Measurements from ENCODE around the gene PNPLA4.
A peak's percentile ranks its signal among the peaks of the same experiment; 100 is the strongest.

Gene PNPLA4, protein sequence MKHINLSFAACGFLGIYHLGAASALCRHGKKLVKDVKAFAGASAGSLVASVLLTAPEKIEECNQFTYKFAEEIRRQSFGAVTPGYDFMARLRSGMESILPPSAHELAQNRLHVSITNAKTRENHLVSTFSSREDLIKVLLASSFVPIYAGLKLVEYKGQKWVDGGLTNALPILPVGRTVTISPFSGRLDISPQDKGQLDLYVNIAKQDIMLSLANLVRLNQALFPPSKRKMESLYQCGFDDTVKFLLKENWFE

GRCh38 chrX:7927259-7928167, at the start of gene PNPLA4:
Gene PNPLA4, minus strand, starts transcription at chrX:7927413. Its CDS starts 1,294 bp downstream, at chrX:7926119.
- peak in 54 of 56 donors; percentile 1 to 80 (median 40) for DNase-seq

GRCh38 chrX:7972586-7972985, 45.4 kb upstream of the PNPLA4 start:
- no peak for DNase-seq

DNA sequence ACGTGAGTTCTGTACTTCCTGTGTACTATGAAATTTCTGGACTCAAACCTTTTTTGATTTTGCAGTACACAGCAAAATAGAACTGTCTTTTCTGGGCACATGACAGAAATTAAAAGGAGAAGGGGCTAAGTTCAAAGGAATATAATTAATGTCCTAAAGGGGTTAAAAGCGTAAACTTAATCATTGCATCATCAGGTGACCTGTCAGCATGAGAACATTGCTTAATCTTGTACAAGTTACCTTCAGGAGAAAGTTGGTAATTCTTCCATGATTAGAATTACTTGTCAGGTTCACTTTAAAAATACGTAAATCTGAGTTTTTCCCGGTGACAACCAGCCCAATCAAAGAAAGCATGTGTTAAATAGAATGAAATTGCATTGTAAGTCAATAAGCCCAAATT, 43.2 kb upstream of the PNPLA4 start:
- no peak for DNase-seq

DNA sequence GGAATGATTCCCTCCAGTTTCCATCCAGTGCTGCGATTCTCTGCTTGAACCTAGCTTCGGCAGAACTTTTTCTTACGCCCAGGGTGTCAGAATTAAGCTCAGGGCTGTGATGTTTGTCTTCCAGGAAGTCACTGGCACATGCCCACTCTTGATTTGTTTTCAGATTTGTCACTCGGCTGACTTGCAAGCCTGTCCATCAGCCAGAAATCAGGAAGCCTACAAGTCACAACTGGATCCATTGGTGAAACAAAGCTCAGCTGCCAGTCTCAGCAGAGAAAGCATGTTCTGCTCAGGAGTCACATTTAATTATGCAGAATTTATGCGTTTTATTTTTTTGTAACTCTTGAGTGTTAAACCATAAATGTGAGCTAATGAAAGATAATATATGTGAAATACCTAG, 38.2 kb upstream of the PNPLA4 start:
- DNase-seq: no peak

DNA sequence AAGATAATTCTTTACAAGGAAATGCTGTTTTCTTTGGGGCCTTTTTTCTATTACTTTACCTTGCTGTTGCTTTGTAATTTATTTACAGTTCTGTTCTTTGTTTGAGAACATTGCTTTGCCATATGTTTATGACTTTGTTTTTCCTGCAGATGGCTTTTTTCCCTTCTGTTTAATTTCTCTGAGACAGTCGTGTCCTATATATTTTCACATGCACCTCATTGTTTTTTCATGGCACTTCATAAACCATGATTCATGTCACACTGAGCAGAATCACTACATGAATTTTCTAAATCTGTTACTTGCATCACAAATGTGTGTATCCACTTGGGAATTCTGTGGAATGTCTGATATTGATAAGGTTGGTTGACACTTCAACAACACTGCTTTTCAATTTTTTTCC, 33.0 kb upstream of the PNPLA4 start:
- DNase-seq: no peak

DNA sequence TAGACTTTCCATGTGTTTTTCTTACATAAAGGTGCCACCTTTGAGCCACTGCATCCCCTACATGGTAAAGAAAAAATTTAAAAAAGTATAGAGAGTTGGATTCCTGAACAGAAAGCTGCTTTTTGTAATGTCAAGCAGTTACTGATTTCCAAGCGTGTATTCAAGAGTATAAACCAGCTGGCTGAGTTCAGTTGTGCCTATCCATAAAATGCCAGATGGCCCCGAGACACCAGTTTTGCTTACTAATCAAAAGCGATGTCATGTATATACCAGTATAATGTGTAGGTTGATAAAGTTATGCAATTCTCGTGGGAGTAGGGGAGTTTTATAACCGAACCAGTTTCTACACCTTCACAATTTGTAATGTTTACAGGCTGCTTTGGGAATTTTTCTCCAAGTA, 26.2 kb upstream of the PNPLA4 start:
- DNase-seq: peak in 2 of 56 donors; percentile 1 to 4

DNA sequence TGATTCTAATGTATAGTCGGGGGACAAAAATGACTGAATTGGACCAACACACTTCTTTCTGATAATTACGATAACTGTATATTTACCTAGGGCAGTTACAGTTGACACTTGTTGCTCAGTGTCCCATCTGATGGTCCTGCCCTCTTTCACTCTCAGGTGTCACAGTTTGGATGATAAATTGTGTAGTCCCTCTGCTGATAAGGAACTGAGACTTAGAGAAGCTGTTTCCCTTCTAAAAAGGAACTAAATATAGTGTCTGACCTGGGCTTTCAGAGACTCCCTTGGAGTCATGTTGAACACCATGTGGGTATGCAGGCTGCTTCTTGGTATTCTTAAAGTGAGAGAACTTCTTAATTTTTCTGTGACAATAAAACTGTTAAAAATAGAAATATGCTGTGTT, 23.7 kb upstream of the PNPLA4 start:
- DNase-seq: no peak

GRCh38 chrX:7948483-7948882, 21.3 kb upstream of the PNPLA4 start:
- DNase-seq: no peak

DNA sequence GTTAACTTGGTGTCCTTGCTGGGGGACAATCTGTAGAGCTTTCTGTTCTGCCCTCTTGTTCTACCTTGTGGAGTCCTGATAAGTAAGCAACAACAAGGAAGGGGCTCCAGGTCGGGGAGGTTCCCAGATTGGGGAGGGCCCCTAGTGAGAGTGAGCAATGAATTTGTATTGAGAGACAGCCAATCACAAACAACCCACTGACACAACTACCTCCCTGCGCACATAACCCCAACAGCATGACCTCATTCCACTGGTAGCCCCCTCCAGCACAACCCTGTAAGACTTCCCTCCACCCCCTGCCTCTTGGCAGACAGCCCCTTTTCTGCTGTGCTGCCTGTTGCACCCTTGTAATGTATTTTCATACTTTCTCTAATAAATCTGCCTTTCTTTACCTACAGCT, 19.7 kb upstream of the PNPLA4 start:
- no peak for DNase-seq

DNA sequence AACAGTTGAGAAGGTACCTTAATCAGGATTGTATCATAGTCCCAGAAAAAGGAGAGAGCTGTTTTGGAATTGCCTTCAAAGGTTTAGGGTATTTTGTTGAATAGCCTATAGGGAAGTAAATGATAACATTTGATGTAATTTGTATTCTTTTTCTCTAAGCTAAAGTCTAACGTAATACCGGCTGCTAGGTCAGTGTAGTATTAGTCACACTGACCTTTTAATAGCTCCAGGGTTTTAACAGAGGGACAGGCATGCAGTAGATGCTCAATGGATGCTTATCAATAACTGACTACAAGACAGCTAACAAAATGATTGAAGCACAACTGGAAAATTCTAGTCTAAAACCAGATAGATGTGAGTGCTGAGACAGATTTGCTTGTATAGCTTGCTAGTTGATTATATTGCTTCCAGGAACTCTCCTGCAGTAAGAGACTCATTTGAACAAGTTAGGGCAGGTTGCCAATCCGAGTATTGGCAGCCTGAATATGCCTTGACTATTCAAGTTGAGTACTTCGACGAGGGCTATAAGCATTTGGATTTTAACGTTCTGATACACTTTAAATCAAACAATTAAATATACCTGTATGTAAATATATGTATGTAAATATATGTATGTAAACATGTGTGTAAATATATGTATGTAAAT, 16.5 kb upstream of the PNPLA4 start:
- DNase-seq: peak in 1 of 56 donors; percentile 0

GRCh38 chrX:7941390-7942042, 14.3 kb upstream of the PNPLA4 start:
- DNase-seq: peak in 6 of 56 donors; percentile 0 to 9 (median 2)

GRCh38 chrX:7934026-7934425, 6.8 kb upstream of the PNPLA4 start:
- no peak for DNase-seq

- DNase-seq: peak in 3 of 56 donors; percentile 15 to 31 (median 21)
These were observed 327 bp downstream of the PNPLA4 start for GRCh38 chrX:7926914-7927258.

DNA sequence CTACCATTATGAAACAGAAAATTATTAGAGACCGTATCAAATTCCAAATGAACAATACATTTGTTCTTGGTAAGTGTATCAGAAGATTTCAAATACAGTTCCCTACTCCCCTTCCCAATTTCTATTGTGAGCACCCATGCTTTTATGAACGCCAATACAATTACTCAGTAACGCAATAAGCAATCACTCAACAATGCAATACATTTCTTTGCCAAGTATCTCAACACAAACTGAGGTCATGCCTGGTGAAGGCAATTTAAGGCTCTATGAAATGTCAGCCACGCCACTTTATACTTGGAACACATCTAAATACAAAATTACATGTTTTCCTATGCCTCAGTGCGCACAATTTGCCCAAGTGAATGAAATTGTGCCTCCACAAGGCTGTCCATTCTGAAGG, 712 bp downstream of the PNPLA4 start:
- DNase-seq: no peak

DNA sequence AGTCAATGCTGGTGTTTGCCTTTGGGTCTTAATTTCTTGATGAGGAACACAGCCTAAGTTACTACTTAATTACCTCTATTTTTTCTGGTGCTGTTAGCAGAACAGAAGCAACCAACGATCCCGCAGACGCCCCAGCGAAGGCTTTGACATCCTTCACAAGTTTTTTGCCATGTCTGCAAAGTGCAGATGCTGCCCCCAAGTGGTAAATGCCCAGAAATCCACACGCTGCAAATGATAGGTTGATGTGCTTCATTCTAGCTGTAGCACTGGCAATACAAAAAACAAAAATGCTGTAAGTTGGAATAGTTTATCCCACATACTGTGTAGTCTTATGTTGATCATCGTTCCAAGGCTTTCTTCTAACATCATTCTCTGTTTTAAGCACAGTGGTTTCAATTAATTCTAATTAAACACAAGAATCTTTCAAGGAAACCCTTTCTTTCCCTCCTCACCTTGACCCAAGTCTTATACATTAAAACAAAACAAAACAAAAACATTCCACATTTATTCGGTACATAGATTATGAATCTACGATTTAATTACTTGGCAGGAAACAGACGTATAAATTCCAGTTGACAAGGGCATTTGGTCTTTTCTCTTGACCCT, 1.2 kb downstream of the PNPLA4 start:
- DNase-seq: peak in 40 of 56 donors; percentile 0 to 70 (median 18)

DNA sequence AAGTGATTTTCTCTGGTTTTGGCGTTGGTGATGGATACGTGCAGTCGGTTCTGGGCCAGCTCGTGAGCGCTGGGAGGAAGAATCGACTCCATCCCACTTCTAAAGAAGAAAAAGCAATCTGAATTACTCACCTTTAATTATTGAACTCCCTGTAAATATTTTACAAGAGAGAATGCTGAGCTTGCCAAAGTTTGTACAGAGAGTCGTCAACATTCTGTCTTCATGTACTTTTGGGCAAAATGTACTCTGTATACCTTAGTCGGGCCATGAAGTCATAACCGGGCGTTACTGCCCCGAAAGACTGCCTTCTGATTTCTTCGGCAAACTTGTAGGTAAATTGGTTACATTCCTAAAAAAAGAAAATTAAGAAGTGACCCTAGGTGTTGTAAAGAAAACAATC, 5.5 kb downstream of the PNPLA4 start:
- DNase-seq: no peak

- DNase-seq: no peak
These were observed 18.4 kb downstream of the PNPLA4 start for GRCh38 chrX:7908821-7909220.

- DNase-seq: peak in 3 of 56 donors; percentile 0 to 19 (median 0)
These were observed 22.7 kb downstream of the PNPLA4 start for GRCh38 chrX:7904562-7904961.

DNA sequence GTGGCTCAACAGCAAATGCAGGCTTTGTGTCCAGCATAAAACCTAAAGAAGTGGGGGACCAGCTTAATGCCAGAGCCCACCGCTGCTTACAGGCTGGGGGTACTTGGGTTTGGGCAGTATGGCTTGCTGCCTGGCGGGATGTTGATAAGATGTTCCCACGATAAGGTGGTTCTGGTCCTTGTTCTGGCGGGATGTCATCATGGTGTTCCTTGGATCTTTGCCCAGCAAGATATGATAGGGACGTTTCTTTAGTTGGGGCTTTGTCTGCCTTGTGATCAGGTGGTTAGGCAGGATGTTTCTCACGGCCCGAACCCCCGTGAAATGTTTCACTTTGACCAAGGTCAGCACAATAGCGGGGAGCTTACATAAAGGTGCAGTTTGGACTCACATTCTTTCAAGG, 35.3 kb downstream of the PNPLA4 start:
- DNase-seq: no peak

DNA sequence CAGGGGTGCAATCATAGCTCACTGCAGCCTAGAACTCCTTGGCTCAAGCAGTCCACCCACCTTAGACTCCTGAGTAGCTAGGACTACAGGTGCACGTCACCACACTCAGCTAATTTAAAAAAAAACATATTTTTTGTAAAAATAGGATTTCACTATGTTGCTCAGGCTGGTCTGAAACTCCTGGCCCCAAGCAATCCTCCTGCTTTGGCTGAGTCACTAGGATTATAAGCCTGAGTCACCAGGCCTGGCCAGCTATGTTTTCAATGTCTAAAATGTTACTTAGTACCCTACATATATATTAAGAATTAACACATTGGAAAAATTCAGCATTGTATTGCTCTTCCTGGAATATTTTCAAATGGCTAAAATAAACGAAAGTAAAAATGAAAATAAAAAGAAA, 37.5 kb downstream of the PNPLA4 start:
- DNase-seq: no peak

GRCh38 chrX:7889135-7889534, 38.1 kb downstream of the PNPLA4 start:
- no peak for DNase-seq

Data from amygdala (tissue), 56 donors.